ENCODE measurements around the gene PYGL.
A peak's percentile ranks its signal among the peaks of the same experiment; 100 is the strongest.
"Not testable (repeated sequence)": the region's sequence is repeated elsewhere in the genome, so short reads cannot be mapped to it uniquely, and the experiment has no call there.

The PYGL gene

DNA sequence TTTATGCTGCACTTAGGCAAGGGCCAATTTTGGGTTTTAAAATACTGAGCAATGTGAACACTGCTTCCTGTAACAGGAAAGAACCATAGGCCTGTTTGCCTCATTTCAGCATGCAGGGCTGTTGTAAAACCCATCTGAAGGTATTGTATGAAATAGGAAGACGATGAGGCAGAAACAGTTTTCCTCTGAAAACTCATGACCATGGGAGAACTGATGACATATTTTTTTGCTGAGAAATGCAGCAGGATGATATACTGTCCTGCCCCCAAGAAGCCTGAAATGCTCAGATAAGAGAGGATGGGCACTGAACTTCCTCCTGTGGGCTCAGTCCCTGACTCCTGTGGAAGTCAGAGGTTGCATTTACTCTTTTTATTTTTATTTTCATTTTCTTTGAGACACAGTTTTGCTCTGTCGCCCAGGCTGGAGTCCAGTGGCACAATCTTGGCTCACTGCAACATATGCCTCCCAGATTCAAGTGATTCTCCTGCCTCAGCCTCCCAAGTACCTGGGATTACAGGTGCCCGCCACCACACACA is 17.4 kb downstream of the PYGL start:
- DNase-seq (ENCODE audit: low spot score): peak; percentile 12

DNA sequence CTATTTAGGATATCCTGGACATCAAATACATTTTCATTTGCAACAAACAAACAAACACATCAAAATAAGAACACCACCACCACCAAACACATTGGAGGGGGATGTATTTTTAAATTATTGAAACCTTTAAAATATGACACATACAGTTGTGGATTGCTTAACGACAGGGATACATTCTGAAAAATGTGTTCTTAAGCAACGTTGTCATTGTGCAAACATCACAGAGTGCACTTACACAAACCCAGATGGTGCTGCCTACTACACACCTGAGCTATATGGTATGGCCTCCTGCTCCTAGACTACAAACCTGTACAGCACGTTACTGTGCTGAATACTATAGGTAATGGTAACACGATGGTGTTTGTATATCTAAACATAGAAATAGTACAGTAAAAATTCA is 19.4 kb downstream of the PYGL start:
- no peak for DNase-seq (ENCODE audit: low spot score)

DNA sequence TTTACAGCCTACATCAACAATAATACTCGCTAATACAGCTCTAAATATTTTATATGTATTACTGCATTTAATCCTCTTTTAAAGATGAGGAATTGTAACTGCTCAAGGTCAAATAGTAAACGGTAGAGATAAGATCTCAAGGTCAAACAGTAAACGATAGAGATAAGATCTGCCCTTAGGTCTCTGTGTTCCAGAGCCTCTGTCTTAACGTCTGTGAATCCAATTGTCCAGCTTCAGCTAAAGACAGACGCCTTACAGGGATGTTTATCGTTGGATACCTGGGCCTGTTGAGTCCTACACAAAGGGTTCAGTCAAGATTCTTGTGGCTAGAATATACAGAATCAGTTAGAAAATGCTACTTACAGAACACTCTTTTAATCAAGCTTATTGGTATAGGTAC is 20.0 kb downstream of the PYGL start:
- DNase-seq (ENCODE audit: low spot score): no peak

DNA sequence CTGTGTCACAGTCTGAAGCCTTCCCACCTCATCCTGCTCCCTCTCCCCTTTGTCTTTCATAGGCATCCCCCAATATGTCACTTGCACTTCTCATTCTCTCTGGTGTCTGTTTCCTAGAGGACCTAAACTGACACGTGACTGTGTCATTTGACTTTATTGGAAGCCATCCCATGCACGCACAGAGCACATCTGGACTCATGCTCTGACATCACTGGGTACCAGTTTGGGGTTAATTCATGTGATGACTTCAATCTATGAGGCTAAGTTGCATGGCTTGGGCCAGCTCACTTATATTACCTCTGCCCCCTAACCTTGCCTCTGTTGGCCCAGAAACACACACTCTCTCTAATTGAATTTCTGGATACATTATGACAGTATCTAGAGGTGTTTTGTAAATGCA is 21.5 kb downstream of the PYGL start:
- no peak for DNase-seq (ENCODE audit: low spot score)

DNA sequence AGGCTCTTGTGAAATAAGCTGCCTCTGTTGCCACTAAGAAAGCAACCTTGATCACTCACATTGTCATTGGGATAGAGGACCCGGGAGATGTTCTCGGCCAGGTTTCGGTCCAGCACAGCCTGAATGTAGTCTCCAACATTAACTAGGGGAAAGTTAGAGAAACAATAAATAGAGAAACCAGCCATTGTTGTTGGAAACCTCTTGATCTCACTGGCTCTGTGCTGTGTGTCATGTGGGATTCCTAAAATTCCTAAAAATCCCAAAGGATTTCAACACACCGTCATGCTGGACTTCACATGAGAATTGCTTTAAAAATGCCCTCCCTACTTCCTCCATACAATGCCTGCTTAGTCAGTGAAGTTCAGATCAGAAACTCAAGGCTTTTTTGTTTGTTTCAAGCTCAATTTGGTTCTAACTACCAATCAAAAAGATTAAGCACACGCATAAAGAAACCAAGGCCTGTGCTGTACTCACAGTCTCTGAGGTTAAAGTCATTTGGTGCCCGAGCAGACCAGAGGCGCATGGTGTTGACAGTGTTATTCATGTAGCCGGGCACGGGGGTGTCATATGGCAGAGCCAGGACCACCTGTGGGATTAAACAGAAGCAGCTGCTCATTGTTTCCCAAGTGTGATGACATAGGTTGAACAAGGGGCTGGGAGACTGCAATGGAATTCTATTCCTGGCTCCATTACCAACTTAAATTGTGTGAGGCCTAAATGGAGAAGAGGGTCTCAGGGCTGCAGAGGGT is 23.6 kb downstream of the PYGL start:
- DNase-seq (ENCODE audit: low spot score): peak; percentile 82

DNA sequence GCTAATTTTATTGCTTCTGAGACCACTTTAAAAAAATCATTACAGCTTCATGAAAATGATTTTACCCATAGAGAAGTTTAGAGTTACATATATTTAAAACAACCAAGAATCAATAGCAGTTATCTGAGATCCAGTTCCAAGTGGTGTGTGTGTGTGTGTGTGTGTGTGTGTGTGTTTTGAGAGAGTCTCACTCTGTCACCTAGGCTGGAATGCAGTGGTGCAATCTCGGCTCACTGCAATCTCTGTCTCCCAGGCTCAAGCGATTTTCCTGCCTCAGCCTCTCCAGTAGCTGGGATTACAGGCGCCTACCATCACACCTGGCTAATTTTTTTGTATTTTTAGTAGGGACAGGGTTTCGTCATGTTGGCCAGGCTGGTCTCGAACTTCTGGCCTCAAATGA is 24.8 kb downstream of the PYGL start:
- DNase-seq (ENCODE audit: low spot score): not testable (repeated sequence)

DNA sequence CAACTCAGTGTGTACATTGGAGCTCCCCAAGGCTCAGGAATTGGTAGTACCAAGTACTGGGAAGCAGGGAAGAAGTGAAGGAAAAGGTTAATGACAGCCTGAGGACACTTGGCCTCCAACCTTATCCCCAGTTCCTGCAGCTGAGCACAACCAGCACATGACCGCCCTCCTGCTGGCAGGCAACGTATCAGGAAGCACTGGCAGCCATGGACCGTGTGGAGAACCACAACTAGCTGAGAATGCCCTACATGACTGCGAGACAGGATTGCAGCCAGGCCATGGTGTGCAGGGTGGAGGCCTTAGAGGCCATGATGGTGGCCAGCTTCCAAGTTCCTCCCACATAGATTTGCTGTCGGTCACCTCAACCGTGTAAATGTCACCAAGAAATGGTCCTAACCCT is 26.8 kb downstream of the PYGL start:
- DNase-seq (ENCODE audit: low spot score): no peak

DNA sequence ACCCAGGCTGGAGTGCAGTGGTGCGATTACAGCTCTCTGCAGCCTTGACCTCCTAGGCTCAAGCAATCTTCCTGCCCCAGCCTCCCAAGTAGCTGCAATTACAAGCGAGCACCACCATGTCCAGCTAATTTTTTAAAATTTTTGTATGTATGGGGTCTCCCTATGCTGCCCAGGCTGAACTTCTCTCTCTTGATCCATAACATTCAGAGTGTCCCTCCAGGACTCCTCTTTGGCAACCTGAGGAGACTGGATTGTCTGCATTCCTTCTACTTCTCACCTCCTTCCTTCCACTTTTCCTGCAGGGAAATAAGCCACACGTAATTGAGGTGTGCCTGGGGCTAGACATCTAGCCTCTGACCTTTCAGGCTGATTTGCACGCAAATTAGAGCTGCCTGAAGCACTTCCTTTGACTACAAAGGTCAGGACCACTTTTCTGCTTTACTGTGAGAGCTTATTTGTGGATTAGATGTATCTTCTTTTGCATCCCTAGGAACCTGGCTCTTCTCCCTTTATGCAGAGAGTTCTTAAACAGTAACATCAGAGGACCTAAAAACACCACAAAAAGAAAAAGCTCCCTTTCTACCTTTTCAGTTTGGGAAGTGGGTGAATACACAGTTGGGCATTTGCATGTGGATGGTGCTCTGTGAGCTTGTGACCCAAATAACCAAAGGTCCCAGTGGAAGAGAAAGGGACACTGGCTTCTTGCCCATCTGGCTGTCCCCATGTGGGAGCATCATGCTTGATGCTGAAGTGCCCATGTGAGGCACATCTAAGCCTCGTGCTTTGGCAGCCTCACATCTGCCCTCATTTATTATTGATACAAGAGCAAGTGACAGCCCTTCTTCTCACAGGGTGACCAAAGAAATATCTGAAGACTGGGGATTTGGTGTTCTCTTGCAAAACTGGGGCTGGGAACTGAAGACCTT is 33.5 kb downstream of the PYGL start:
- no peak for DNase-seq (ENCODE audit: low spot score)

DNA sequence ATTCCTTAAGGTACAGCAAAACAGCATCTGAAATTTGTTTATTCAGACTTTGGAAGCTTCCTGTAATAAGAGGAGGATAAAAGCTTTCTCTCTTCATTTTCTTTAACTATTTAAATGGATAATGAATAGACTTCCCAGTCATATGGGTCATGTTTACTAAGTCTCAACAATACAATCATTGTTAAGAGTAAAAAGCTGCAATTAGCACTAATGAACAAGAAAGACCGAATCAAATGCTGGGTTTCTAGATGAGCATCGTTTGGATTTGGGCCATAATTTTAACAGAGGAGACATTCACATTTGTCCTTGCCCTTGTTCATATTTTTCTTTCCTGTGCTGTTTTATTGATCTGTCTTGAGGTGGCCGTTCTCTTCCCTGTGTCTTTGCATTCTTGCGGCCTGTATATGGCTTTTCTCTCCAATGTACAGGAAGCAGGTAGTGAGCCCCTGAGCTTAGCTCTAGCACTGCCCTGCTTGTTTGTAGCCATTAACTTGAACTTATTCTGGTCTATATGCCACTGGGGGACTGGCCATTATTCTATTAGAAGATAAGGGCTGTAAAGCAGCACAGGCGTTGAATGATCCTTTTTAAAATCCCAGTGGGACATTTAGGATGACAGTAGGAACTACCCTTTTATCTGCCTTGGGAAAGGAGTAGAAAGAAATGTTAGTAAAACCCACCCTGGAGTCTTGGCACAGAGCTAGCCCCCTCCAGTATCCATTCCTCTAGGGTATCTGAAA is 37.8 kb downstream of the PYGL start:
- no peak for DNase-seq (ENCODE audit: low spot score)

DNA sequence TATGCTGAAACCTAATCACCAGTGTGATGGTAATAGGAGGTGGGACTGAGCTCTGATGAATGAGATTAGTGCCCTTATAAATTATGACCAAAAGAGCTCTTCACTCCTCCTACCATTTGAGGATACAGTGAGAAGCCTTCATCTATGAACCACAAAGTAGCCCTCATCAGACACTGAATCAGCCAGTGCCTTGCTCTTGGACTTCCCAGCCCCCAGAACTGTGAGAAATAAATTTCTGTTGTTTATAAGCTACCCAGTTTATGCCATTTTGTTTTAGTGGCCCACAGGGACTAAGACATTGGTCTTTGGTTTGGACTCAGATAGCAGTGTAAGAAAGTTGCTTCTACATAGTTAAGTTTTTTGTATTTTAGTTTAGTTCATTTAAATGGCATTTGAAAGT is 39.6 kb downstream of the PYGL start:
- DNase-seq (ENCODE audit: low spot score): no peak

DNA sequence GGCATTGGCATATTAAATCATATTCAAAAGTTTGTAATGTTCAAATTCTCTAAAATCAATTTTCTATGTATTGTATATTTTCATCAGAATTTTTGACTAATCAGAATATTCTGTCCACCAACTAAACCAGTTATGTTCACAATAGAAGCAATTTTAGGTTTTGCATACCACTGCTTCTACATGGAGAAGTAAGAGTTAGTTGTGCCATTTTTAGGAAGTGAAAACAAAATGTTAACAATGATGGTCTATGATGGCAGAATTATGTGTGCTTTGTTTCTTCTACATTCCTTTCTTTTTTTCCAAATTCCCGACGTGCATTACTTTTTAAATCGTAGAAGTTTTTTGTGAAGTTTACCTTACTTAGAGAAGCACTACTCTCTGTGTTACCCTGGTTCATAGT is 42.9 kb downstream of the PYGL start:
- DNase-seq (ENCODE audit: low spot score): no peak

DNA sequence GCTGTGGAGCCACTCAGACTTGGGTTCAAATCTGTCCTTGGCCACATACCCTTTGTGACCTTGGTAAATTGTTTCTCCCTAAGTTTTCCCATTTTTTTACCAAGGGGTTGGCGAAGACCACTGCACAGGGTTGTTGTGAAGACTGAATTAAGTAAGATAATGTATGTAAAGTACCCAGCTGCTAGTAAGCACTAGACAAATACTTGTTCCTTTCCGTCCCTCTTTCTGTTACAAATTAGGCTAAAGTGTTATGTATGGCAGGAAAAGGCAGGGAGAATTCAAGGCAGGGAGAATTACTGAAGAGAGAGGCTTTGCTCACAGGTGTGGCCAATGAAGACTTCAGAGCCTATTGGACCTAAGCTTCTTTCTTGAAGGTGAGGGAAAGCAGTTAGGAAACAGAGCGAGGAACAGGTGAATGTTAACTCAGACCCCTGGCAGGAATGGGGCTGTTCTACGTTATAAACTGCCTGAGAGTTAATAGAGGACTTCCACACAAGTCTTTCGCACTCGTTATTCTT is 46.6 kb downstream of the PYGL start:
- no peak for DNase-seq (ENCODE audit: low spot score)

DNA sequence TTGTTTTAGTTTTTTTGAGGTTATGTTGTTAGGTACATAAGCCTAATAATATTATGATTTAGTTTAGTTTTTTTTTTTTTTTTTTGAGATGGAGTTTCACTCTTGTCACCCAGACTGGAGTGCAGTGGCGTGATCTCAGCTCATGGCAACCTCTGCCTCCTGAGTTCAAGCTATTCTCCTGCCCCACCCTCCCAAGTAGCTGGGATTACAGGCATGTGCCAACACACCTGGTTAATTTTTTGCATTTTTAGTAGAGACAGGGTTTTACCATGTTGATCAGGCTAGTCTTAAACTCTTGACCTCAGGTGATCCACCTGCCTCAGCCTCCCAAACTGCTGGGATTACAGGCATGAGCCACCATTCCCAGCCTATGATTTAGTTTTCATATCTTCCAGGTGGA is 47.3 kb downstream of the PYGL start:
- not testable (repeated sequence) for DNase-seq (ENCODE audit: low spot score)

DNA sequence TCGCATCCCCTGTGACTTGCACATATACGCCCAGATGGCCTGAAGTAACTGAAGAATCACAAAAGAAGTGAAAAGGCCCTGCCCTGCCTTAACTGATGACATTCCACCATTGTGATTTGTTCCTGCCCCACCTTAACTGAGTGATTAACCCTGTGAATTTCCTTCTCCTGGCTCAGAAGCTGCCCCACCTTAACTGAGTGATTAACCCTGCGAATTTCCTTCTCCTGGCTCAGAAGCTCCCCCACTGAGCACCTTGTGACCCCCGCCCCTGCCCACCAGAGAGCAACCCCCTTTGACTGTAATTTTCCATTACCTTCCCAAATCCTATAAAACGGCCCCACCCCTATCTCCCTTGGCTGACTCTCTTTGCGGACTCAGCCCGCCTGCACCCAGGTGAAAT is 47.9 kb downstream of the PYGL start:
- DNase-seq (ENCODE audit: low spot score): not testable (repeated sequence)

DNA sequence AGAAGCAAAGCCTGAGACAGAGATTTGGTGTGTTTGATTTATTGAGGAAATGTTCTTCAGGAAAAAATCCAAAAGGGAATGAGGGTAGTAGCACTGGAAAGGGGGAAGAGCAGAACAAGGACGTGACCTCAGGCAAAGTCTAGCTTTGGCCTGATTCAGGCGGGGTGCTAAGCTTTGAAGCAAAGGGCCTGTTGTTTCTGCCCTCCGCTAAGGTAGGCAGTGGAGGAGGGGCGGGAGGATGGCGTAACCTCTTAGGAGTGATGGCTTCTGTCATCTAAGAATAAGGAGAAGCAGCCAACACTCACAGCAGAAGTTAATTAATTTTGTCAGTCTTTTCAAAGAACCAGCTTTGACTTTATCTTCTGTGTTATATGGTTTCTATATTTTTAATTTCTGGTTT is 52.0 kb downstream of the PYGL start:
- no peak for DNase-seq (ENCODE audit: low spot score)

DNA sequence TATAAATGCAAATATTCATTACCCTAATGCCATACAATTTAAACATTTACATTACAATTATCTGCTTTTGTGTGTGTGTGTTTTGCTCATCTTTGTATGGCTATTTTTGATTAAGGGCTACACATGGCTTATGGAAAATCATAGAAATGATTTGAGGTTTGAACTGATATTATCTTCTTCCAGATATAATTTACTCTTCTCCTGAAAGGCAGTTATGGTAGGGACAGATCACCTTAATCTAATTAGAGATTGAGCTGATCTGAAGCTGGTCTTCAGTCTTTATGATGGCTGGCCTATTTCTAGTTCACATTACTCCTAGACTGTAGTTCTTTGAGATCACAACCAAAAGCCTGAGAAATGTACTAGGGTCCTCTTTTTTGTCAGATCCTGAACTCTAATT is 56.8 kb downstream of the PYGL start:
- no peak for DNase-seq (ENCODE audit: low spot score)

DNA sequence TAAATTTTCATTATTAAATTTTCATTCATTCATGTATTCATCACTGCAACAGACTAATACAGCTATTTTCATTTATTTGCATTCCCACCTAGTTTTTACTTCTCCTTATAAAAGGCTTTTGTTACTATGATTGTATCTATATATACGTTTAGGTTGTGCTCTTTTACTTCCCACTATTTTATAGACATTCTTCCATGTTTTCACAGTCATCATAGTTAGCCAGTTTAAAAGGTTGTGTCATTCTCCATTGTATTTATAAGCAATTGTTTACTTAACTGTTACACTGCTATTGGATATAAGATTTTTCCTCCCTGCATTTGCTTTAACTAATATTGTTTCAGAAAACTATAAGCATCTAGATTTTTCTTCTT is 60.5 kb downstream of the PYGL start:
- no peak for DNase-seq (ENCODE audit: low spot score)

DNA sequence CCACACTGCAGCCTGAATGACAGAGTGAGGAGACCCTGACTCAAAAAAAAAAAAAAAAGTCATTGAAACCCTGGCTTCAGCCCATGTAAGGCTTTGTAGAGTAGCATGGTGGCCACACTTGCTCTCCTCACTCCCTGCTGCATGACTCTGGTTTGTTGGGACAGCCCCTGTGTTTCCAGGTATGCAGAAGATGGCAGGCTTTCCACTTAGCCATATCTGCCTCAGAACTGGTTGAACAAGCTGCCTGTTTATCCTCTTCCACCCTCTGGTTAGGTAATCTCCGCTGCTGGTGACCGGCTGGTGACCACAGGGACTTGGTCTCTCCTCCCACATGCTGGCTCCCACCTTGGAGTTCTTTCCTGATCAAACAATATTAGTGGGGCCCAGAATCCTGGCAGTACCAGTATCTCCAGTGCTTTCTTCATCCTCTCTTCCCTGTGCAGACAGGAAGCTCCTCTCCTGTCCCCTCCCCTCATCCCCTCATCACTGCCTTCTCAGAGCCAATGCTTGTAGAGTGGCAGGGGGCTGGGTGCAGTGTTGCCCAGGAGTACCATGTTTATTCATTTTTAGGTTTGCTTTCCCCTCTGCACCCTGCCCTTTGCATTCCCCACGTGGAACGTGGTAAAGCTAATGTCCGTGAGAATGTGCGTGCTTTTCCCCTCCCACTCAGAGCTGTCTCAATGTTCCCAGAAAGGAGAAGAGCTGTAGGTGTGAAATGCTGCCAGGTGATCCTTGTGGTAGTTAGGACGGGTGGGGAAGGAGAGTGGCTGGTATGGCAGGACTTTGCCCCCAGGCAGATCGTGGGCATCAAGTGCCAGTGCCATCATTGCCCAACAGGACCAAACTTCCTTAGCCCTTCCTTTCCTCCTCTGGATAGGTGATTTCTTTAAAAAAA is 61.1 kb downstream of the PYGL start:
- DNase-seq (ENCODE audit: low spot score): no peak

DNA sequence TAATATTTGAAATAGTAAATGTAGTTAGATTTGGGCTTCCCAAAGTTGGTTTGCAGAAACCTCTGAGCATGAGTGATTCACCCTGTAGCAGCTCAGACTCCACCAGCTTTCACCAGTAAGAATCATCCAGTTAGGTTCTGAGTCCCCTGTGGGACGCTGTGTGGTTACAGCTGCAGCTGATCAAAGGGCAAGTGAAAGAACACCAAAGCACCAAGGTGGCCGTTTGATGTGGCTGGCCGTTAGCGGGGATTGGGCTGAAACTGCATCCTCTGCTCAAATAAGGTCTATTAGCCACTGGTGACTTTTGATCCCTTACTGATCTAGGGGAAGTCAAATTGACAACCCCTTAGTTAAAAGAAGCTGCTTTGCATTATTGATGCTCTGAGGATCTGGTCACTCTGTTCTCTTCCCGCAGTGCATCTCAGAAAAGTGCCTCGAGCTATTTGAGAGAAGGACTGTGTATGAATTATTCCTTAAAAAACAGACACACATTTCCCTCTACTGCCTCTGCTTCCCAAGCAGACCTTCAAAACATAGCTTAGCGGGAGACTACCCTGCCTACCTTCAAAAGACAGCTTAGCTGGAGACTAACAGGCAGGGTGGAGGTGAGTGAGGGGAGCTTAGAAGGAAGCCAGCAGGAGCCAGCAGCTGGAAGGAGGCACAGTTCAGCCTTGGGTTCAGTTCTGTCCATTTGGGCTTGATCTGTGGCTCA is 68.8 kb downstream of the PYGL start:
- peak; percentile 30 for DNase-seq (ENCODE audit: low spot score)

DNA sequence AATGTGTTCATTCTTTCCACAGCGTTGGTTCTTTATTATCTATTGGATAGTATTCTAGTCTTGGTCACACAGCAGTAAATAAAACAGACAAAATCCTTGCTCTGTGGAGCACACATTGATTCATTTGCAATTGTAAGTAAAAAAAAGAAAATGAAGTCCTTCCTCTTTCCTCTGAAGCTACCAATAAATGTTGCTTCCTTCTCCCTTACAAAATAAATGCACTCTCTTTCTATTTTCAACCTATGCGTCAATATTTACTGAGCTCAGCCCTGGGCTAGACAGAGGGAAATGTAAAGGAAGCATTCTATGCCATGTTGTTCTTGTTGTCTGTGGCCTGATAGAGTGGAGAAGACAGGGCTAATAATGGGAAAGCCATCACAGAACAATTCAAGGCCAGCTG is 69.5 kb downstream of the PYGL start:
- no peak for DNase-seq (ENCODE audit: low spot score)
